Gastrocnemius medialis (tissue), 4 donors: ENCODE results near the gene SCTR. TPM values are rescaled to one million over a fixed set of nuclear protein-coding genes. Genes with fewer than 3 reads are reported as not detected.

Experiments
- ATAC-seq, 2 donors: fragments of 150-250 bp; one replicate each; pipeline ENCODE4 v1.9.1; 2016
- DNase-seq, 2 donors: peaks; one replicate each; pipeline ENCODE4 v3.0.0-alpha.2; 2019
- H3K27ac ChIP-seq, 4 donors: fragments of 200-600 bp; sonication (generic); 1 replicate in 1 of 4; 2 replicates in 3 of 4; pipeline ENCODE4 v1.5.1; 2016 to 2018; ENCODE audit warnings: mild to moderate bottlenecking in 2 of 4, moderate library complexity in 1 of 4
- H3K27me3 ChIP-seq, 3 donors: fragments of 200-600 bp; sonication (generic) in 2 of 3; 1 replicate in 1 of 3; 2 replicates in 2 of 3; pipeline versions ENCODE4 v1.5.1 to v1.6.0; 2016 to 2019; ENCODE audit warnings: mild to moderate bottlenecking in 1 of 3, moderate library complexity in 1 of 3
- H3K36me3 ChIP-seq, 2 donors: fragments of 200-600 bp; sonication (generic) in 1 of 2; one replicate each; pipeline ENCODE4 v1.5.1; 2017 to 2018
- H3K4me1 ChIP-seq, 2 donors: fragments of 200-600 bp; sonication (generic) in 1 of 2; one replicate each; pipeline ENCODE4 v1.5.1; 2016 to 2017; ENCODE audit warnings: mild to moderate bottlenecking in 2 of 2
- H3K4me3 ChIP-seq, 4 donors: fragments of 200-600 bp; sonication (generic) in 3 of 4; 1 replicate in 1 of 4; 2 replicates in 3 of 4; pipeline ENCODE4 v1.5.1; 2016 to 2019; ENCODE audit warnings: mild to moderate bottlenecking in 2 of 4
- H3K9me3 ChIP-seq, 3 donors: fragments of 200-600 bp; sonication (generic) in 2 of 3; 1 replicate in 1 of 3; 2 replicates in 2 of 3; pipeline ENCODE4 v1.5.1; 2016 to 2019
- POLR2A ChIP-seq, 2 donors: fragments of 450-650 bp; IDR thresholded peaks; one replicate each; pipeline ENCODE4 v1.6.1; 2017; ENCODE audit warnings: antibody characterized with exemption in 2 of 2, mild to moderate bottlenecking in 2 of 2, moderate library complexity in 2 of 2
- in situ Hi-C, 4 donors: fragments of 200-750 bp; cut with MboI; loops; one replicate each; pipeline versions ENCODE4 v1.15.0 to v1.8.0; 2017; ENCODE audit warnings: low sequenced_read_pairs in 4 of 4
- intact Hi-C: fragments of 100-400 bp; cut with DNase I; formaldehyde crosslinking; loops from one replicate; pipeline ENCODE4 v1.15.1; 2023; ENCODE audit warnings: low total_unique reads
- total RNA-seq, 4 donors: library from RNA; depleted of rRNA; stranded (reverse); fragments of >200 nt; gene quantifications; one replicate each; pipeline versions ENCODE4 v1.1.0 to v1.2.3, GENCODE V29; 2016
- TF ChIP-seq, protein P1 (sequence below), 5 experiments: fragments of 450-650 bp in 3 of 5; fragments of 200-600 bp in 2 of 5; sonication (generic) in 2 of 5; IDR thresholded peaks in 4 of 5; conservative IDR thresholded peaks in 1 of 5; 1 replicate in 4 of 5; 2 replicates in 1 of 5; pipeline ENCODE4 v1.5.1; 2016 to 2019; ENCODE audit warnings: antibody characterized with exemption in 5 of 5, mild to moderate bottlenecking in 3 of 5, moderate library complexity in 3 of 5

SCTR gene
- total RNA-seq, 4 donors from 2014 or later: not detected

DNA sequence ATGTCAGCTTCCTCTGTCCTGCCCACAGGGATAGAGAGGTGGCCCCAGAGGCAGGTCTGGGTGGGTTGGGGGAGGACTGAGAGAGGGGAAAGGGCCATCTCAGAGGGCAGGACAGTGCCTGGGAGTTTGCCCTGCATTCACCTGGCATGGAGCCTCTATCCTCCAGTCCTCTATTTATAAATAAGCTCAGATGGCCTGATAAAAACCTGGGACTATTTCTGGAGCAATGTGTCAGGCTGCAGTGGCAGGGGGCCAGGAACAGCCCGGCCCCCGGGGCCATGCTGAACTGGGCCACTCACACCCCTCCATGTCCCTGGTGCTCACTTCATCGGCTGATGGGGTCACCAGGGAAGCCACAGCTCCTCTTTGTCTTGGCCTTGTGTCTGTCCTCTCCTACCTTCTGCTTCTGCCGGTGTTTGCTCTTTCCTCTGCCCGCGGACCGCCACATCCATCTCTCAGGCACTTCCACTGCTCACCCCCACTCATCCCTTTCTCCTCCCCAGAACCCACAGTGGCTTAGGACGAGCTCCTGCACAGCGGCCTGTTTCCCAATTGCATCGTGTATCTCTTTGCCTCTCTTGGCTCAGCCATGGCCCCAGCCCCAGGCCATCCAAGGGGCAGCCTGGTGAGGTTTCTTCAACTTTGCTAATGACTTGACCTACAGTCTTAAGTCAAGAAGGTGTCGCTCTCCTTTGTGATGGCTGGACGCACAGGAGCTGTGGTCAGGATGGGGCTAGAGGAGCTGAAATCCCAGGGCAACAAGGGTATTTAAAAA is 38.8 kb downstream of the SCTR start:
- Histone ChIP-seq H3K27me3 (no peaks in the 10 kb centered on the region), H3K4me1 (peaks cover 53 to 74% of the 10 kb centered on the region in 2 donors), H3K27ac (peak overlapping the region; percentile 72 to 88 (median 80)), H3K36me3 (no peaks in the 10 kb centered on the region), H3K4me3 (no peak overlapping the region), H3K9me3 (no peaks in the 10 kb centered on the region)
- TF ChIP-seq, protein P1, sequence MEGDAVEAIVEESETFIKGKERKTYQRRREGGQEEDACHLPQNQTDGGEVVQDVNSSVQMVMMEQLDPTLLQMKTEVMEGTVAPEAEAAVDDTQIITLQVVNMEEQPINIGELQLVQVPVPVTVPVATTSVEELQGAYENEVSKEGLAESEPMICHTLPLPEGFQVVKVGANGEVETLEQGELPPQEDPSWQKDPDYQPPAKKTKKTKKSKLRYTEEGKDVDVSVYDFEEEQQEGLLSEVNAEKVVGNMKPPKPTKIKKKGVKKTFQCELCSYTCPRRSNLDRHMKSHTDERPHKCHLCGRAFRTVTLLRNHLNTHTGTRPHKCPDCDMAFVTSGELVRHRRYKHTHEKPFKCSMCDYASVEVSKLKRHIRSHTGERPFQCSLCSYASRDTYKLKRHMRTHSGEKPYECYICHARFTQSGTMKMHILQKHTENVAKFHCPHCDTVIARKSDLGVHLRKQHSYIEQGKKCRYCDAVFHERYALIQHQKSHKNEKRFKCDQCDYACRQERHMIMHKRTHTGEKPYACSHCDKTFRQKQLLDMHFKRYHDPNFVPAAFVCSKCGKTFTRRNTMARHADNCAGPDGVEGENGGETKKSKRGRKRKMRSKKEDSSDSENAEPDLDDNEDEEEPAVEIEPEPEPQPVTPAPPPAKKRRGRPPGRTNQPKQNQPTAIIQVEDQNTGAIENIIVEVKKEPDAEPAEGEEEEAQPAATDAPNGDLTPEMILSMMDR (IDR thresholded peaks at IDR 0.05 in 4 of 5, conservative IDR thresholded peaks at IDR 0.05 in 1 of 5): no peak
- TF ChIP-seq POLR2A (IDR thresholded peaks at IDR 0.05): no peak
- intact Hi-C loops: loop anchor here (5.0 to 10.0 kb wide), 3 partner anchors 118 to 251 kb away; partner anchors contain the start of genes C2orf76 and DBI
- DNase-seq (peak; percentile 66 to 87), ATAC-seq (peak; percentile 83 to 90)
- in situ Hi-C loops: no loop called here

DNA sequence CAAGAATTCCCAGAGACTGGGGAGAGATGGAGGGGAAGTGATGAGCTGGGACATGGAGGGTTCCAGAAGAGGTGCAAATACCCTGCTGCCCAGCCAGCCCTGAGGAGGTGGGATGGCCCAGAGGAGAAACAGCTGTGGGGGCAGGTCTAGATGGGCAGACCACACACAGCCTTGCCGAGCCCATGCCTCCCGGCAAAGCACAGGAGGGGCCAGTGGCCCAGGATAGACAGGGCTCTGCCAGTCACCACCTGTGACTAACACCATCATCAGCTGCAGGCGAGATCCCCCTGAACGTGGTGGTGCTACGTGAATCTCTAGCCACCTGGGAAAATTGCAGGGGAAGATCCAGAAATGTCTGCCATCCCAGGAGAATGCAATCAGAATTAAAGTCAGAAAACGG is 39.4 kb downstream of the SCTR start:
- intact Hi-C loops (loop anchor here (5.0 to 10.0 kb wide), 3 partner anchors 118 to 250 kb away; partner anchors contain the start of genes C2orf76 and DBI), in situ Hi-C loops (no loop called here)
- H3K9me3 ChIP-seq: no peaks in the 10 kb centered on the region
- TF ChIP-seq, protein P1 (IDR thresholded peaks at IDR 0.05 in 4 of 5, conservative IDR thresholded peaks at IDR 0.05 in 1 of 5): no peak
- TF ChIP-seq POLR2A (IDR thresholded peaks at IDR 0.05): no peak
- DNase-seq: no peak
- peak; percentile 11 to 12 for ATAC-seq
- H3K4me1 ChIP-seq: peaks cover 53 to 71% of the 10 kb centered on the region in 2 donors
- no peaks in the 10 kb centered on the region for H3K27me3 ChIP-seq
- H3K4me3 ChIP-seq: no peak overlapping the region
- H3K36me3 ChIP-seq: no peaks in the 10 kb centered on the region
- H3K27ac ChIP-seq: peak overlapping the region; percentile 72 to 88 (median 80)

DNA sequence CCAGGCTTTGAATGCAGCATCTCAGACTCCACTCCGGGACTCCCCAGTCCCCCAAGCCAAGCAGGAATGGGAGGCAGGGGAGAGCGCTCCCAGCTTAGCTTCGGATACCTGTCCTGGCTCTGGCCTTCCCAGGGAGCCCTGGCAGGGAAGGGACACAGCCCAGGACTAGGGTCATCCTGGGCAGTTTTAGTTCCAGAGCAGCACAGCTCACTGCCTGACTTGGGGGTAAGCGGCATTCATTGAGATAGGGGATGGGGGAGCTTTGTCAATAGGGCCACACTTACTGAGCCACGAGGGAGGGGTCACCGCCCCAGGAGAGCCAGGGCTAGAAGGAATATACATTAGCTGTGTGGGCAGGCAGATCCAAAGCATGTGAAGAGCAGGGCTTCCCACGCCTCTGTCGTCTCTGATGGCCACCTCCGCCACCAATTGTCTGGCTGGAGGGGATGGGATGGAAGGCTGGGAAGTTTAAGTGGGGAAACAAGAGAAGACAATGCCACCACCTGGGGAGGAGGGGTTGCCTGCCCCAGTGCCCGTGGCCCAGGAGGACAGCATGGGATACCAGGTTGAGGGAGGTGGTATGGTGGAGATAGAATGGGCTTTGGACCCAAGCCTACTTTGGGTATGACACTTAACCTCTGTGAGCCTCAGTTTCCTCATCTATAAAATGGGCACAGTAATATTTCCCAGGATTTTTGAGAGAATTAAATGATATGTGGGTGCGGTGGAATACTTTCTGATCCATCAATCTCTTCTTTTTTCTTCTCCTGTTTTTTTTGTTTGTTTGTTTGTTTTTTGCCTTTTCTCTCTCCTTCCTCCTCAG is 40.2 kb downstream of the SCTR start:
- H3K36me3 ChIP-seq: no peaks in the 10 kb centered on the region
- no peak overlapping the region for H3K4me3 ChIP-seq
- DNase-seq (no peak), ATAC-seq (no peak)
- no peaks in the 10 kb centered on the region for H3K9me3 ChIP-seq
- in situ Hi-C loops (no loop called here), intact Hi-C loops (loop anchor here (10.0 kb wide), 2 partner anchors 189 to 249 kb away; no protein-coding TSS in a partner anchor)
- H3K27ac ChIP-seq: peak overlapping the region; percentile 52 to 88 (median 75)
- peaks cover 53 to 66% of the 10 kb centered on the region in 2 donors for H3K4me1 ChIP-seq
- H3K27me3 ChIP-seq: no peaks in the 10 kb centered on the region
- no peak for TF ChIP-seq POLR2A (IDR thresholded peaks at IDR 0.05)

DNA sequence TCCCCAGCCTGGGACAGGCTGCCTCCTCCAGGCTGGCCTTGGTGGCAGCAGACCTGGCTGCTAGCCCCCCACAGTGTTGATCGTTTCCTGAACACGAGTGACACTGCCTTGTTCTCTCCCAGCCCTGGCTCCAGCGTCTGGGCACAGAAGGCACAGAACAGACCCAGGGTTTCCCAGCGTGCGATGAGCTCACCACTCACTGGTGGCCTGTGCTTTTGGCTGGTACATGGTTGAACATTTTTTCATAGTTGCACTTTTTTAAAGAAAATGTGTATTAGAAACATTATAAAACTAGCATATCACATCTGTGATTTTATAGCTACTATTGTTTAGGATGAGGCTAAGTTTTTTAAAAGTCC is 40.9 kb downstream of the SCTR start:
- H3K27ac ChIP-seq: peak overlapping the region; percentile 52 to 88 (median 68)
- peaks cover 53 to 65% of the 10 kb centered on the region in 2 donors for H3K4me1 ChIP-seq
- in situ Hi-C loops: no loop called here
- H3K4me3 ChIP-seq: no peak overlapping the region
- DNase-seq: no peak
- ATAC-seq: no peak
- TF ChIP-seq, protein P1 (IDR thresholded peaks at IDR 0.05 in 4 of 5, conservative IDR thresholded peaks at IDR 0.05 in 1 of 5): no peak
- no peak for TF ChIP-seq POLR2A (IDR thresholded peaks at IDR 0.05)
- intact Hi-C loops: loop anchor here (10.0 kb wide), 2 partner anchors 189 to 249 kb away; no protein-coding TSS in a partner anchor
- no peaks in the 10 kb centered on the region for H3K36me3 ChIP-seq
- H3K9me3 ChIP-seq: no peaks in the 10 kb centered on the region
- no peaks in the 10 kb centered on the region for H3K27me3 ChIP-seq
